ENCODE data around the gene ADRA2C.
"Not testable (repeated sequence)": the region's sequence is repeated elsewhere in the genome, so short reads cannot be mapped to it uniquely, and the experiment has no call there.

ADRA2C gene

DNA sequence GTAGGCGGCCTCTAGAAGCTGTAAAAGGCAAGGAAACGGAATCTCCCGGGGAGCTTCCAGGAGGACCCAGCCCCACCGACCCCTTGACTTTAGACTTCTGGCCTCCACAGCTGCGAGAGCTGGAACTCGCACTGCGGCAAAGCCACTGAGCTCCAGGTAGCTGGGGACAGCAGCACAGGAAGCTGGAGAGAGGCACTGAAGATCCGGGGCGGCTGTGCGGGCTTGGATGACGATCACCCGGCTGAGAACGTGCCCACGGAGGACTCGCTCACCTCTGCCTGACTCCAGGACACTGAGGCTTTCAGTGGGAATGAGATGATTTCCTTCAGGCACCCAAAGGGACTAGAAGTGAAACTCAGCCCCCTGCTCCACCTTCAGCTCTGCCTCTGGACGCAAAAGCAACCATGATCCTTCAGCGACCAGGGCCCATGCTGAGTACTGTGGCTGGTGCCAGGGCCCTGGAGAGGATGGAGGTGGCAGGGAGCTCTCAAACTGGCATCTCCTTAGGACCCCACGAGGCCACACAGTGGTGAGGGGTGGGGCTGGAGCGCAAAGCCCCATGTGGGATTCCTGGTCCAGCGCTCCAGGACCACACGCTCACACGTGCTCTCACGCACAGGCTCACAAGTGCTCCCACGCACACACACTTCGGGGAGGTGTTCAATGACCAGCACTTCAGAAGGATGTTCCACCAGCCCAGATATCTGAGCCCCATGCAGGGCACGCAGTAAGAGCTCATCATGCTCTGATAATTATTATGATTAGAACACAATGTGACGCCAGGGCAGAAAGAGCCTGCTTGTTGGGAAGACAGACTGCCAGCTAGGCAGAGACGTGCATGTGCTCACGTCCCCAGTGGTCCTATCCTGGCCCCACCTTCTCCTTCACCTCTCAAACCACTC, 47.2 kb downstream of the ADRA2C start:
- DNase-seq (ENCODE audit: extremely low read depth, low read depth), result no peak
- TF ChIP-seq, protein P1, sequence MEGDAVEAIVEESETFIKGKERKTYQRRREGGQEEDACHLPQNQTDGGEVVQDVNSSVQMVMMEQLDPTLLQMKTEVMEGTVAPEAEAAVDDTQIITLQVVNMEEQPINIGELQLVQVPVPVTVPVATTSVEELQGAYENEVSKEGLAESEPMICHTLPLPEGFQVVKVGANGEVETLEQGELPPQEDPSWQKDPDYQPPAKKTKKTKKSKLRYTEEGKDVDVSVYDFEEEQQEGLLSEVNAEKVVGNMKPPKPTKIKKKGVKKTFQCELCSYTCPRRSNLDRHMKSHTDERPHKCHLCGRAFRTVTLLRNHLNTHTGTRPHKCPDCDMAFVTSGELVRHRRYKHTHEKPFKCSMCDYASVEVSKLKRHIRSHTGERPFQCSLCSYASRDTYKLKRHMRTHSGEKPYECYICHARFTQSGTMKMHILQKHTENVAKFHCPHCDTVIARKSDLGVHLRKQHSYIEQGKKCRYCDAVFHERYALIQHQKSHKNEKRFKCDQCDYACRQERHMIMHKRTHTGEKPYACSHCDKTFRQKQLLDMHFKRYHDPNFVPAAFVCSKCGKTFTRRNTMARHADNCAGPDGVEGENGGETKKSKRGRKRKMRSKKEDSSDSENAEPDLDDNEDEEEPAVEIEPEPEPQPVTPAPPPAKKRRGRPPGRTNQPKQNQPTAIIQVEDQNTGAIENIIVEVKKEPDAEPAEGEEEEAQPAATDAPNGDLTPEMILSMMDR (IDR thresholded peaks at IDR 0.05; ENCODE audit: low read depth, low read length, missing control alignments), result no peak
- no peak overlapping the region for H3K4me3 ChIP-seq (replicated peaks; ENCODE audit: low read depth, low read length)

GRCh38 chr4:3814053-3814570, 47.9 kb downstream of the ADRA2C start:
- TF ChIP-seq, protein P1 (IDR thresholded peaks at IDR 0.05; ENCODE audit: low read depth, low read length, missing control alignments), result no peak
- no peak for DNase-seq (ENCODE audit: extremely low read depth, low read depth)
- no peak overlapping the region for H3K4me3 ChIP-seq (replicated peaks; ENCODE audit: low read depth, low read length)

DNA sequence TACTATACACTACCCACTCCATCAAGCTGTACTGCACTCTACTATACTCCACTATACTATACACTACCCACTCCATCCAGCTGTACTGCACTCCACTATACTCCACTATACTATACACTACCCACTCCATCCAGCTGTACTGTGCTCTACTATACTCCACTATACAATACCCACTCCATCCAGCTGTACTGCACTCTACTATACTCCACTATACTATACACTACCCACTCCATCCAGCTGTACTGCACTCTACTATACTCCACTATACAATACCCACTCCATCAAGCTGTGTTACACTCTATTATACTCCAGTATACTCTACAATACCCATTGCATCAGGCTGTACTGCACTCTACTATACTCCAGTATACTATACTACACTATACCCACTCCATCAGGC, 48.7 kb downstream of the ADRA2C start:
- DNase-seq (ENCODE audit: extremely low read depth, low read depth); H3K4me3 ChIP-seq (replicated peaks; ENCODE audit: low read depth, low read length): not testable (repeated sequence)

- no peak for DNase-seq (ENCODE audit: extremely low read depth, low read depth)
- H3K4me3 ChIP-seq (replicated peaks; ENCODE audit: low read depth, low read length), result no peak overlapping the region
- TF ChIP-seq, protein P1 (IDR thresholded peaks at IDR 0.05; ENCODE audit: low read depth, low read length, missing control alignments), result no peak
Observed at GRCh38 chr4:3816256-3816825, 50.2 kb downstream of the ADRA2C start.

DNA sequence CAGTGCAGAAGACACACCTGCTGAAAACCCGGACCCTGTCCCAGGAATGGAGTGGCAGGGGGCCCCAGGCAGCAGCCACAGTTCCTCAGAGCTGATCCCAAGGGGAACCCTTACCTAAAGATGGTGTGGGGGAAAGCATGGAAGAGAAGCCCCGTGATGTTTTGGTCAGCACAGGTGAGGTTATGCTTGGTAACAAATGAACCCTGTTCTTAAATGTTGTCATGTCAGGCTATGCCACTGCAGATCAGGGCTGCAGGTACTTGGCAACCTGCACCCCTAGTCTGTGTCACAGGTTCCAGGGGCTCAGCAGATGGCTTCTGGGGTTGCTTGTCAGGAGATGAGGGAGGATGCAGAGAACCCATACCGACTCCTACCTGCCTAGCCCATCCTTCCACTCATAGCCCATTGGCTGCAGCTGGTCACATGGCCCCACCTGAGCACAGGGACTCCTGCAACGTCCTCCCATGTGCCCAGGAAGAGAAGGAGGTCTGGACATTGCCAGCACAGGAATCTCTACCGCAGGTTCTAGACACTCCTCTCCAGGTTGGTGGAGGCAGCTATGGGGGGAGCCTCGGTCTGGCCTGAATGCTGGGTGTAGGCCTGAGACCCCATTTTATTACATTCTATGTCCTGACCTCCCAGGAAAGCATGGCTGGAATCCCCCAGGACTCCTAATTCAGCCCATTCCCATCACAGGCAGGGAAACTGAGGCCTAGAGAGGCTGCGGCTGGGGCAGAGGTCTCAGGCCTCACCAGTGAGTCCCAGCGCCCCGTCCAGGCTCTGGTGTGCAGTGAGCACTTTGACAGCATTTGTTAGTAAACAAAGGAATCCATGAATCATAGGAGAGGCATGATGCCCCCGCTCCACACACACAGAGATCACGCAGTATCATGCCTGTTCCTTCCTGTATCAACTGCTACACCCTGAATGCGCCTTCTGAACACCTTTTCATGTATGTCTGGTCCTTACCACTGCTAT, 51.1 kb downstream of the ADRA2C start:
- TF ChIP-seq, protein P1 (IDR thresholded peaks at IDR 0.05; ENCODE audit: low read depth, low read length, missing control alignments), result no peak
- H3K4me3 ChIP-seq (replicated peaks; ENCODE audit: low read depth, low read length), result no peak overlapping the region
- DNase-seq (ENCODE audit: extremely low read depth, low read depth), result no peak
